Activated naive CD8-positive, alpha-beta T cell treated with anti-CD3 and anti-CD28 coated beads for 36 hours (primary cell): ENCODE measurements around the gene MEI1. TPM values are rescaled to one million over a fixed set of nuclear protein-coding genes. Genes with fewer than 3 reads are reported as not detected.
A peak's percentile ranks its signal among the peaks of the same experiment; 100 is the strongest.

Experiments
- DNase-seq: peaks from one replicate; pipeline ENCODE4 v3.0.0; 2021
- H3K27ac Mint-ChIP-seq: one replicate; pipeline ENCODE4 v1.8.0; 2022; ENCODE audit warnings: mild to moderate bottlenecking, moderate library complexity, mixed read lengths
- H3K27me3 Mint-ChIP-seq: one replicate; pipeline ENCODE4 v1.8.0; 2022; ENCODE audit warnings: mild to moderate bottlenecking, mixed read lengths
- H3K36me3 Mint-ChIP-seq: one replicate; pipeline ENCODE4 v1.8.0; 2021; ENCODE audit warnings: mild to moderate bottlenecking, mixed read lengths
- H3K4me1 Mint-ChIP-seq: one replicate; pipeline ENCODE4 v1.8.0; 2021; ENCODE audit warnings: mixed read lengths
- H3K4me3 Mint-ChIP-seq: one replicate; pipeline ENCODE4 v1.8.0; 2022; ENCODE audit warnings: mild to moderate bottlenecking, moderate library complexity, mixed read lengths
- H3K9me3 Mint-ChIP-seq: one replicate; pipeline ENCODE4 v1.8.0; 2022; ENCODE audit warnings: mixed read lengths
- total RNA-seq, 2 experiments: library from RNA; stranded (reverse); gene quantifications; one replicate each; pipeline ENCODE4 v1.2.3, GENCODE V29; 2021

The MEI1 gene
- total RNA-seq, 2 experiments from 2014 or later: 23.4 to 28.8 TPM

DNA sequence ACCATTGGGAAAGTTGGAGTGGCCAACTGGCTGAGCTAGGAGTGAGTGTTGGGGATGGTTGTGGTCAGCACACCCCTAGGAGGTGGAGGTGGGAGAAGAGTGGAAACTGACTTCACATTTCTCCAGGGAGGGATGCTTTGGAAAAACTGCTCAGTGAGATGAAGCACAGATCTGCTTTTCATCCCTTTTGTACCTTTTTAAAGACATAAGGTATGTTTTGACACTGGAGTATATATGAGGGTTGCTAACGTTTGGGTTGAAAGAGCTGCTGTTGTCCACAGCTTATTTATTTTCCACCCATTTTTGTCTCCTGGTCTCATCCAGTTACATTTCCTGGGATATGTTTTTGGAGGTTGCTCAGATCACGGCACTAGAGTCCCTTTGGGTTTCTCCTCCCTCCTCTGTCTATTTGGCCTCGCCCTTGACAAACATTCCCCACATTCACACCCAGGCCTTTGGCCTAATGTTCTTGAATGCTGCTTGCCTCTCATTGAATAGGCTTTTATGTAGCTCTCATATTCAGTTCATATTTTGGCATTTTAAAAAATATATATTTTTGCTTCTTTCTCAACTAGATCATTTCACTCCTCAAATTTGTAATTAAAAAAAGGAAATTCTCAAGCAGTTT is 141.9 kb downstream of the MEI1 start:
- Mint-ChIP-seq H3K9me3 (no peaks in the 10 kb centered on the region), H3K4me3 (no peak overlapping the region), H3K27ac (no peak overlapping the region)

DNA sequence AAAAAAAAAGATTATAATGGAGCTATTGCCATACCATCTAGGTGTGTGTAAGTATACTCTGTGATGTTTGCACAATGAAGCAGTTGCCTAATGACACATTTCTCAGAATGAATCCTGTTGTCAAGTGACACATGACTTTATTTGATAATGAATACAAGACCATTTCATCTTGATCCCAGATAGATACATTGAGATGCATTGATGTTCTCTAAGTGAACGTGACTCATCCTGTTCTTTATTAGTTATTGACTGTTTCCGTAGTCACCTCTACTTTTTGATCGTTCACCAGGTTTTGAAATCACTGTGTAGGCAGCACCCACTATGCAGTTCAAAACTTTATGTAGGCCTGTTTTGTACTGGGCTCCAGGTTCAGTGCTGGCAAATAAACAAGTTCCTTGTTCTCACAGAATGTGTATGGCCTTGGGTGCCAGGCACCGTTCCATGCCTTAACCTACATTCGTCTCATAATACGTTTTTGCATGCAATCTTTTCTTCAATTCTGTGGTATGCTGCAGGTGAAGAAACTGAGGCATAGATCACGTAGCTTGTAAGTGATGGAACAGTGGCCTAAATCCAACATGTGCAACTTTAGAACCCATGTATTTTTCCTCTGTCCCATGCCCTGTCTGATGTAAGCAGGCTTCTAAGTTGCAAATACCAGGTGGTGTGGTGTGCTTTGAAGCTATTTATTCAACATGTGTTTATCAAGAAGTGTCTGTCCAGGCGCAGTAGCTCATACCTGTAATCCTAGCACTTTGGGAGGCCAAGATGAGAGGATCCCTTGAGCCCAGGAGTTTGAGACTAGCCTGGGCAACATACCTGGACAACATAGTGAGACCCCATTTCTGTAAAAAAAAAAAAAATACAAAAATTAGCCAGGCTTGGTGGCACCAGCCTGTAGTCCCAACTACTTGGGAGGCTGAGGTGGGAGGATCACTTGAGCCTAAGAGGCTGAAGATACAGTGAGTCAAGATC is 144.0 kb downstream of the MEI1 start:
- Mint-ChIP-seq H3K4me1 (peaks cover 44% of the 10 kb centered on the region), H3K4me3 (no peak overlapping the region), H3K27ac (peak overlapping the region; percentile 38), H3K27me3 (no peaks in the 10 kb centered on the region), H3K36me3 (peaks cover 24% of the 10 kb centered on the region), H3K9me3 (no peaks in the 10 kb centered on the region)
- no peak for DNase-seq

More for the DNA sequence above, 141.9 kb downstream of the MEI1 start:
- Mint-ChIP-seq H3K36me3 (peaks cover 41% of the 10 kb centered on the region), H3K27me3 (no peaks in the 10 kb centered on the region), H3K4me1 (peaks cover 49% of the 10 kb centered on the region)
- DNase-seq: no peak

DNA sequence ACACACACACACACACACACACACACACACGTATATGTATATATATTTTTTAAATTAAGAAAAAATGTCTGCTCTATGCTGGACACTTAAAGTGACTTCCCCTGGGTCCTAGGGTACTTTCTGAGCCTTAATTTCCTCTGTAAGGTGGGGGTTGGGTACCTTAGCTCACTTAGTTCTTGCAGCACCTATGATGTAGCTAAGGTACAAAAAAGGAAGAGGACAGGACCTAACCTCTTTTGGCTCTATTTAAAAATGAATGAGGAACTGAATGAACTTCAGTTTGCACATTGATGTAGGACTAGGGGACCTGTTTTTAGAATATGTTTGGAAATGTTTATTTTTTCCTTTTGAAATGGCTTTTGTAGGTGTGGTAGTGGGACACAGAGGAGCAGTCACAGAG is 144.7 kb downstream of the MEI1 start:
- DNase-seq: no peak
- H3K27ac Mint-ChIP-seq: no peak overlapping the region
- peaks cover 18% of the 10 kb centered on the region for H3K36me3 Mint-ChIP-seq
- peaks cover 47% of the 10 kb centered on the region for H3K4me1 Mint-ChIP-seq
- no peaks in the 10 kb centered on the region for H3K9me3 Mint-ChIP-seq
- H3K4me3 Mint-ChIP-seq: no peak overlapping the region
- no peaks in the 10 kb centered on the region for H3K27me3 Mint-ChIP-seq

DNA sequence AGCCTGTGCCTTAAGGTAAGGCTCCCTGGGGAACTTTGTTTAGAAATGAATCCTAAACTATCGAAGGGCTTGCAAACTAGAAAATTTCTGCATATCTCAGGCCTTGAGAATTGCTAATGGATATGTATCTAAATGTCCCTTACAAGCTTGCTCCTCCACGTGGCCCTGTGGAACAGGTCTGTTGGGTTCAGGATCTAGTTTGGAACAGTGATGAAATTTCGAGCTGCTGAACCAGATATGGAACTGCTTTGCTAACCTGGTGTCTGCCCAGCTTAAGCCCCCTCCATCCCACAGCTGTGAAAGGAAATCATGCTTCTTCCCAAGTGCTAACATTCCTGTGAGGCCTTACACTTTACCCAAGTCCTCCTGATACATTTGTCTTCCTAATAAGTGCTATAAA is 145.2 kb downstream of the MEI1 start:
- H3K9me3 Mint-ChIP-seq: no peaks in the 10 kb centered on the region
- H3K4me3 Mint-ChIP-seq: no peak overlapping the region
- H3K27me3 Mint-ChIP-seq: no peaks in the 10 kb centered on the region

DNA sequence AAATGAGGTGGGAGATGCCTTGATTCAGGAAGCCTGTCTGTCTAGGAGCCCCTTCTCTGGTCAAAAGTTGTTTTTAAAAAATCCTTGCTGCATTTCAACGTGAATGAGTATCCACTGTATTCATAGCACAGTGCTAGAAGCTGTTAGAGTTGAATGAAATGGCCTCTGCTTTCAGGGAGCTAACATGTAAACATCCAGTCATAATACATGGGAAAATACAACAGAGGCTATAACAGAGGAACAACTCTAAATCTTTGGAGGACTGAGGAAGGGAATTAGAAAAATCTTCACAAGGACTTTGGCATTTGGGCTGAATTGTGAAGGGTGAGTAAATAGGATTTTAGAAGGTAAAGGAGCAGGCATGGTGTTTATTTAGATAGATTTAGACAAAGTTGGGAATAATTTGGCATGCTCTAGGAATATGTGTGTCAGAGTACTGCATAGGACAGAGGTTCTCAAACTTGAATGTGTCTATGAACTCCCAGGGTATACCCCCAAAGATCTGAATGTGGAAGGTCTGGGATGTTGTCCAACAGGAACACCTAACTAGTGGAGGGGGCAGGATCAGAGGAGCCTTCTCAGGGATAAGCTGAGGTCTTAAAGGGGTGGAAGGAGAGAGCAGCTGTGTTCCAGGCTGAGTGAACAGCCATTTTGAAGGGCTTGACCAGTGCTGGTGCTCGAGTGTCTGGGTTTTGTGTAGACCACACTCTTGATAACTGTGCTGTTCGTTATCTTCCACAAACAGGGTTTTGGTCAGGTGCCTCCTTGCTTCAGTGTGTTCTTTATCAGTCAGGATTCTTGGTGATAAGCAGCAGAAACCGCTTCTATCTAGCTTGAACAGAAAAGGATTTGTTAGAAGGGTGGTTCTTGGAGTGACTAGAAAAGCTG is 146.3 kb downstream of the MEI1 start:
- peaks cover 7% of the 10 kb centered on the region for H3K36me3 Mint-ChIP-seq
- peaks cover 42% of the 10 kb centered on the region for H3K4me1 Mint-ChIP-seq
- H3K4me3 Mint-ChIP-seq: no peak overlapping the region
- DNase-seq: no peak
- no peak overlapping the region for H3K27ac Mint-ChIP-seq
- H3K9me3 Mint-ChIP-seq: no peaks in the 10 kb centered on the region
- H3K27me3 Mint-ChIP-seq: no peaks in the 10 kb centered on the region

More for the DNA sequence above, 145.2 kb downstream of the MEI1 start:
- peaks cover 14% of the 10 kb centered on the region for H3K36me3 Mint-ChIP-seq
- H3K27ac Mint-ChIP-seq: no peak overlapping the region
- H3K4me1 Mint-ChIP-seq: peaks cover 46% of the 10 kb centered on the region
- no peak for DNase-seq

DNA sequence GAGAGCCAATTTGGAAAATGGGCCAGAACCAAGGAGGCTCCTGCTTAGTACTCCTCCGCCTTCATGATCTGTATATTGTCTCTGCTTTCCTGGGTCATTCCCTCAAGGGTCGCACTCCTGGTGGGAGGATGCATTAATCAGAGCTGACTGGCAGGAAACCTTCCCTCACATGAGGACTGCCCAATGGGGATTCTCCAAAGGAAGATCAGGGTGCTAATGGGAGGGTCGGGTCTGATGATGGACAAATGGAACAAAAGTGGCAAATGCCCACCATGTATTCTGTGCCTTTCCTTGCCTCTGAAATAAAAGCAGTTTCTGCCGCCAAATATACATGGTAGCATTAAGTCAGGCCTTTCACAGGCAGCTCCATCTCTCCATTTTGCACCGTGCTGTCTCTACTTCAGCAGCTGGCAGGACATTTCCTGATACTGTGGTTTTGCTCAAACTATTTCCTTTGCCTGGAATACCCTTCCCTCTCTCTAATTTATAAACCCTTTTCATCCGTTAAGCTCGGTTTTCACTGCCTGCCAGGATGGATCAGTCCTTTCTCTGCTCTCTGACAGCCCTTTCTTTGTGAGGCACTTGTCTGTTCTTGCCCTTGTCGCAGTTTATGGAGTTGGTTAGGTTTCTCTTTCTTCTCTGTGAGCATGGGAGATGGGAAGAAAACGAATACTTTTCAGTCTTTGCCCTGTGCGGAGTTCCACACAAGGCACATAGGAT is 147.1 kb downstream of the MEI1 start:
- Mint-ChIP-seq H3K27ac (no peak overlapping the region), H3K9me3 (no peaks in the 10 kb centered on the region), H3K4me3 (no peak overlapping the region), H3K36me3 (peaks cover 4% of the 10 kb centered on the region), H3K4me1 (peaks cover 41% of the 10 kb centered on the region), H3K27me3 (no peaks in the 10 kb centered on the region)
- no peak for DNase-seq

DNA sequence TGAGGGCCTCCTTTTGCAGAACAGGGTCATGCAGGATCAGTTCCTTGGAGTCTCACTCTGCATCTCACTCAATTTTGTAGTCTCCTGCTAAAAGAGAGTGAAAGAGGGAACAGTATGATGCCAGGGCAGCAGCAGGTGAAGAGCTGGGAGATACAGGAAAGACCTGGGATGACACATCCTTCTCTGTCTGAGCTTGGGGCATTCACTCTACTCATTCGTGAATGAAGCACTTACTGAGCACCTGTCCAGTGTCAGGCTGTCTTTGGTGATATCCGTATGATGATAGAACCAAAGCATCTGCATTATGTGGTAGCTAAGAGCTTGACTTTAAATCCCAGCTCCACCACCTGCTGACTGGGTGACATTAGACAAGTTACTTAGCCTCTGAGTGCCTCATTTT is 148.0 kb downstream of the MEI1 start:
- H3K36me3 Mint-ChIP-seq: peaks cover 6% of the 10 kb centered on the region
- DNase-seq: no peak
- H3K4me1 Mint-ChIP-seq: peaks cover 40% of the 10 kb centered on the region
- H3K4me3 Mint-ChIP-seq: no peak overlapping the region
- H3K27me3 Mint-ChIP-seq: no peaks in the 10 kb centered on the region
- H3K9me3 Mint-ChIP-seq: no peaks in the 10 kb centered on the region
- H3K27ac Mint-ChIP-seq: peak overlapping the region; percentile 10

DNA sequence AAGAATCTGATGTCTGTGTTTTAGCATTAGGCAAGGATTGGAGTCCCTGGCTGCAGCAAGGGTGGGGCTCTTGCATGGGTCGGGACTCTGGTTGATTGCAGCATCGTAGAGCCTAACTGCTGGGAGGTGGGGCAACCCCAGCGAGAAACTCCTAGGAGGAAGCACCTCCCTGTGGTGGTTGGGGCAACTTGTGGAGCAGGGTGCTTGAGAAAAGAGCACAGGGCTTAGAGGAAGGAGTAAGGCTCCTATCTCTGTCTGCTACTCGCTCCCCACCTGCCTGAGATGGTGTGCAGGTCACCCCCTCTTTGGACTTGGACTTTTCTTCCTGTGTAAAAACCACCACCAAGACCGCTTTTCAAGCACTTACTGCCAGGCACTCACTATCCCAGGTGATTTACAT is 149.2 kb downstream of the MEI1 start:
- peaks cover 39% of the 10 kb centered on the region for H3K4me1 Mint-ChIP-seq
- H3K36me3 Mint-ChIP-seq: peaks cover 10% of the 10 kb centered on the region
- no peaks in the 10 kb centered on the region for H3K9me3 Mint-ChIP-seq
- H3K27me3 Mint-ChIP-seq: no peaks in the 10 kb centered on the region
- no peak overlapping the region for H3K27ac Mint-ChIP-seq
- DNase-seq: no peak
- no peak overlapping the region for H3K4me3 Mint-ChIP-seq

Other genes starting within 250 kb of the MEI1 start
- 100 to 1,000 TPM; 114 to 117 TPM for gene PHF5A, start 230.8 kb upstream of the MEI1 start, total RNA-seq
- gene ACO2, start 230.4 kb upstream of the MEI1 start, total RNA-seq: 100 to 1,000 TPM; 107 to 109 TPM
- gene POLR3H, start 155.0 kb upstream of the MEI1 start, total RNA-seq: 10 to 100 TPM; 69.2 to 70.1 TPM
- not detected for gene CSDC2, start 138.5 kb upstream of the MEI1 start, total RNA-seq
- 10 to 100 TPM; 24.3 to 26.9 TPM for gene PMM1, start 109.7 kb upstream of the MEI1 start, total RNA-seq
- gene DESI1, start 78.5 kb upstream of the MEI1 start, total RNA-seq: 10 to 100 TPM; 67.0 to 78.8 TPM
- gene XRCC6, start 78.2 kb upstream of the MEI1 start, total RNA-seq: 100 to 1,000 TPM; 498 to 502 TPM
- 100 to 1,000 TPM; 339 to 357 TPM for gene SNU13, start 10.6 kb upstream of the MEI1 start, total RNA-seq
- gene CCDC134, start 101.2 kb downstream of the MEI1 start, total RNA-seq: 10 to 100 TPM; 14.4 to 15.8 TPM
- 10 to 100 TPM; 68.1 to 74.8 TPM for gene SREBF2, start 133.6 kb downstream of the MEI1 start, total RNA-seq
- under 1 TPM; 0.56 to 0.68 TPM for gene SHISA8, start 215.6 kb downstream of the MEI1 start, total RNA-seq
- 1 to 10 TPM; 2.2 to 2.3 TPM for gene TNFRSF13C, start 227.3 kb downstream of the MEI1 start, total RNA-seq
- gene CENPM, start 247.6 kb downstream of the MEI1 start, total RNA-seq: 10 to 100 TPM; 70.5 to 76.5 TPM